Left ventricle myocardium inferior (tissue), 1 donor: Measurements from ENCODE around the gene C10orf71. TPM values are rescaled to one million over a fixed set of nuclear protein-coding genes. Genes with fewer than 3 reads are reported as not detected.
A peak's percentile ranks its signal among the peaks of the same experiment; 100 is the strongest.

Experiments used
- DNase-seq: peaks from one replicate; pipeline ENCODE4 v3.0.0-alpha.2; 2020
- H3K27ac ChIP-seq: fragments of 200-600 bp; replicated peaks from 2 replicates; pipeline ENCODE4 v1.8.0; 2021
- H3K27me3 ChIP-seq: fragments of 200-600 bp; 2 replicates; pipeline ENCODE4 v1.8.0; 2021; ENCODE audit warnings: low read depth
- H3K36me3 ChIP-seq: fragments of 200-600 bp; 2 replicates; pipeline ENCODE4 v1.8.0; 2021
- H3K4me1 ChIP-seq: fragments of 200-600 bp; 2 replicates; pipeline ENCODE4 v1.8.0; 2021
- H3K4me3 ChIP-seq: fragments of 200-600 bp; 2 replicates; pipeline ENCODE4 v1.8.0; 2021; ENCODE audit warnings: mild to moderate bottlenecking, moderate library complexity
- H3K9me3 ChIP-seq: fragments of 200-600 bp; replicated peaks from 2 replicates; pipeline ENCODE4 v1.8.0; 2021
- CTCF ChIP-seq: fragments of 200-600 bp; IDR thresholded peaks from 2 replicates; pipeline ENCODE4 v1.8.0; 2021; ENCODE audit warnings: antibody characterized with exemption, mild to moderate bottlenecking, borderline replicate concordance
- intact Hi-C: fragments of 100-400 bp; cut with micrococcal nuclease; formaldehyde crosslinking; loops from one replicate; pipeline ENCODE4 v1.11.0; 2022
- total RNA-seq: library from RNA; stranded (reverse); fragmentation: NEBNext Ultra II Directional; extraction: Animal tissue kit (Norgen Biotek cat#: 25700); gene quantifications from one replicate; pipeline ENCODE4 v1.2.1, GENCODE V29; 2021
- donor health status: DM: no; HTN: yes; CAD: no; lungs with severe emphysema.

The C10orf71 gene
- total RNA-seq, 1 donor from 2014 or later, result 136 TPM

GRCh38 chr10:49278497-49278981, 20.4 kb upstream of the C10orf71 start:
- H3K36me3 ChIP-seq, result no peaks in the 10 kb centered on the region
- H3K27me3 ChIP-seq, result no peaks in the 10 kb centered on the region
- peak overlapping the region; percentile 31 for H3K4me3 ChIP-seq
- peak overlapping the region; percentile 85 for H3K27ac ChIP-seq
- TF ChIP-seq CTCF, result no peak
- H3K9me3 ChIP-seq, result no peaks in the 10 kb centered on the region
- DNase-seq, result no peak
- intact Hi-C loops, result no loop called here
- peaks cover 58% of the 10 kb centered on the region for H3K4me1 ChIP-seq

- Histone ChIP-seq H3K4me1 (peaks cover 55% of the 10 kb centered on the region), H3K27ac (peak overlapping the region; percentile 85), H3K36me3 (no peaks in the 10 kb centered on the region), H3K27me3 (no peaks in the 10 kb centered on the region), H3K4me3 (peak overlapping the region; percentile 31), H3K9me3 (no peaks in the 10 kb centered on the region)
- intact Hi-C loops, result no loop called here
- TF ChIP-seq CTCF, result no peak
- no peak for DNase-seq
Observed at GRCh38 chr10:49279015-49279880, 19.7 kb upstream of the C10orf71 start.

GRCh38 chr10:49280001-49280408, 19.0 kb upstream of the C10orf71 start:
- intact Hi-C loops, result no loop called here
- Histone ChIP-seq H3K36me3 (no peaks in the 10 kb centered on the region), H3K4me3 (no peak overlapping the region), H3K9me3 (no peaks in the 10 kb centered on the region), H3K27ac (peak overlapping the region; percentile 85), H3K4me1 (peaks cover 53% of the 10 kb centered on the region), H3K27me3 (no peaks in the 10 kb centered on the region)
- no peak for DNase-seq
- no peak for TF ChIP-seq CTCF

- H3K27me3 ChIP-seq, result no peaks in the 10 kb centered on the region
- no peak overlapping the region for H3K27ac ChIP-seq
- no peak overlapping the region for H3K4me3 ChIP-seq
- no peak for DNase-seq
- intact Hi-C loops, result no loop called here
- no peaks in the 10 kb centered on the region for H3K36me3 ChIP-seq
- no peaks in the 10 kb centered on the region for H3K9me3 ChIP-seq
- H3K4me1 ChIP-seq, result peaks cover 44% of the 10 kb centered on the region
- TF ChIP-seq CTCF, result peak; percentile 25
Observed at GRCh38 chr10:49281461-49281860, 17.5 kb upstream of the C10orf71 start.

- Histone ChIP-seq H3K27ac (peak overlapping the region; percentile 54), H3K27me3 (no peaks in the 10 kb centered on the region), H3K36me3 (no peaks in the 10 kb centered on the region), H3K9me3 (no peaks in the 10 kb centered on the region), H3K4me1 (peaks cover 43% of the 10 kb centered on the region), H3K4me3 (no peak overlapping the region)
- intact Hi-C loops, result no loop called here
- DNase-seq, result no peak
- TF ChIP-seq CTCF, result no peak
Observed at GRCh38 chr10:49282306-49282705, 16.7 kb upstream of the C10orf71 start.
